Esophagus muscularis mucosa (tissue), 4 donors: ENCODE data around the gene POFUT2. TPM values are rescaled to one million over a fixed set of nuclear protein-coding genes. Genes with fewer than 3 reads are reported as not detected.

Experiments
- DNase-seq: peaks from one replicate; pipeline ENCODE4 v3.0.0-alpha.2; 2017; ENCODE audit errors: extremely low spot score
- H3K27ac ChIP-seq, 4 donors: fragments of 200-600 bp; sonication (generic); replicated peaks in 1 of 4; 1 replicate in 3 of 4; 2 replicates in 1 of 4; pipeline ENCODE4 v1.5.1; 2016 to 2019; ENCODE audit warnings: mild to moderate bottlenecking in 1 of 4
- H3K27me3 ChIP-seq, 4 donors: fragments of 200-600 bp; sonication (generic); one replicate each; pipeline versions ENCODE4 v1.5.1 to v1.6.0; 2016 to 2019
- H3K36me3 ChIP-seq, 4 donors: fragments of 200-600 bp; sonication (generic); one replicate each; pipeline ENCODE4 v1.5.1; 2016 to 2019
- H3K4me1 ChIP-seq, 4 donors: fragments of 200-600 bp; sonication (generic); one replicate each; pipeline ENCODE4 v1.5.1; 2016 to 2019
- H3K4me3 ChIP-seq, 4 donors: fragments of 200-600 bp; sonication (generic); 1 replicate in 2 of 4; 2 replicates in 2 of 4; pipeline ENCODE4 v1.5.1; 2016 to 2019; ENCODE audit warnings: mild to moderate bottlenecking in 4 of 4, moderate library complexity in 1 of 4
- H3K9me3 ChIP-seq, 4 donors: fragments of 200-600 bp; sonication (generic); 1 replicate in 3 of 4; 2 replicates in 1 of 4; pipeline ENCODE4 v1.5.1; 2016 to 2019
- EP300 ChIP-seq: sonication (generic); formaldehyde crosslinking; IDR thresholded peaks from one replicate; pipeline ENCODE4 v1.6.1; 2017; ENCODE audit warnings: antibody characterized with exemption
- POLR2A ChIP-seq: fragments of 450-650 bp; IDR thresholded peaks from one replicate; pipeline ENCODE4 v1.6.1; 2017; ENCODE audit warnings: antibody characterized with exemption, moderate library complexity, mild to moderate bottlenecking, low read depth
- POLR2AphosphoS5 ChIP-seq, 2 donors: sonication (generic); formaldehyde crosslinking; IDR thresholded peaks; one replicate each; pipeline ENCODE4 v1.6.1; 2017; ENCODE audit warnings: antibody characterized with exemption in 2 of 2
- WGBS: methylation state at CpG from one replicate; pipeline ENCODE4 v1.1.5; 2018; 5-methylcytosine and 5-hydroxymethylcytosine counted together
- intact Hi-C: fragments of 100-400 bp; cut with DNase I; formaldehyde crosslinking; loops from one replicate; pipeline ENCODE4 v1.15.1; 2023
- total RNA-seq, 4 donors: library from RNA; depleted of rRNA; stranded (reverse); fragments of >200 nt; gene quantifications; one replicate each; pipeline versions ENCODE4 v1.1.0 to v1.2.1, GENCODE V29; 2016
- TF ChIP-seq, protein P1 (sequence below), 3 experiments: fragments of 200-600 bp in 2 of 3; fragments of 450-650 bp in 1 of 3; sonication (generic) in 2 of 3; IDR thresholded peaks; one replicate each; pipeline ENCODE4 v1.5.1; 2017 to 2019; ENCODE audit warnings: antibody characterized with exemption in 3 of 3, mild to moderate bottlenecking in 2 of 3, moderate library complexity in 1 of 3

POFUT2 gene
- total RNA-seq, 4 donors from 2014 or later = 15.8 to 21.6 (median 18.7) TPM

- intact Hi-C loops = no loop called here
- Histone ChIP-seq H3K4me1 (peaks cover 6 to 34% (median 21%) of the 10 kb centered on the region in 4 donors), H3K9me3 (no peaks in the 10 kb centered on the region), H3K4me3 (no peak overlapping the region), H3K27me3 (no peaks in the 10 kb centered on the region), H3K27ac (no peak overlapping the region), H3K36me3 (no peaks in the 10 kb centered on the region)
- 100% methylated on average over 8 of the region's 16 CpGs for WGBS
- TF ChIP-seq, protein P1, sequence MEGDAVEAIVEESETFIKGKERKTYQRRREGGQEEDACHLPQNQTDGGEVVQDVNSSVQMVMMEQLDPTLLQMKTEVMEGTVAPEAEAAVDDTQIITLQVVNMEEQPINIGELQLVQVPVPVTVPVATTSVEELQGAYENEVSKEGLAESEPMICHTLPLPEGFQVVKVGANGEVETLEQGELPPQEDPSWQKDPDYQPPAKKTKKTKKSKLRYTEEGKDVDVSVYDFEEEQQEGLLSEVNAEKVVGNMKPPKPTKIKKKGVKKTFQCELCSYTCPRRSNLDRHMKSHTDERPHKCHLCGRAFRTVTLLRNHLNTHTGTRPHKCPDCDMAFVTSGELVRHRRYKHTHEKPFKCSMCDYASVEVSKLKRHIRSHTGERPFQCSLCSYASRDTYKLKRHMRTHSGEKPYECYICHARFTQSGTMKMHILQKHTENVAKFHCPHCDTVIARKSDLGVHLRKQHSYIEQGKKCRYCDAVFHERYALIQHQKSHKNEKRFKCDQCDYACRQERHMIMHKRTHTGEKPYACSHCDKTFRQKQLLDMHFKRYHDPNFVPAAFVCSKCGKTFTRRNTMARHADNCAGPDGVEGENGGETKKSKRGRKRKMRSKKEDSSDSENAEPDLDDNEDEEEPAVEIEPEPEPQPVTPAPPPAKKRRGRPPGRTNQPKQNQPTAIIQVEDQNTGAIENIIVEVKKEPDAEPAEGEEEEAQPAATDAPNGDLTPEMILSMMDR (IDR thresholded peaks at IDR 0.05) = no peak
- TF ChIP-seq POLR2AphosphoS5 (IDR thresholded peaks at IDR 0.05) (no peak), POLR2A (no peak), EP300 (no peak)
- DNase-seq = no peak
These were observed 45.4 kb upstream of the POFUT2 start for GRCh38 chr21:45332981-45333582.

- WGBS = 88% methylated on average over 4 of the region's 4 CpGs
- DNase-seq = no peak
- intact Hi-C loops = no loop called here
These were observed 44.7 kb upstream of the POFUT2 start for GRCh38 chr21:45332415-45332814.

GRCh38 chr21:45331531-45332147 lies 43.9 kb upstream of the POFUT2 start:
- WGBS = 82% methylated on average over 10 of the region's 17 CpGs
- no peak overlapping the region for H3K27ac ChIP-seq
- no peak for TF ChIP-seq EP300
- TF ChIP-seq, protein P1 (IDR thresholded peaks at IDR 0.05) = no peak
- H3K9me3 ChIP-seq = no peaks in the 10 kb centered on the region
- no peak for DNase-seq
- H3K27me3 ChIP-seq = no peaks in the 10 kb centered on the region
- H3K36me3 ChIP-seq = no peaks in the 10 kb centered on the region
- H3K4me1 ChIP-seq = peaks cover 6 to 29% (median 21%) of the 10 kb centered on the region in 4 donors
- intact Hi-C loops = no loop called here
- H3K4me3 ChIP-seq = no peak overlapping the region

More at GRCh38 chr21:45332415-45332814, 44.7 kb upstream of the POFUT2 start:
- Histone ChIP-seq H3K36me3 (no peaks in the 10 kb centered on the region), H3K4me1 (peaks cover 6 to 34% (median 21%) of the 10 kb centered on the region in 4 donors), H3K27me3 (no peaks in the 10 kb centered on the region), H3K9me3 (no peaks in the 10 kb centered on the region), H3K4me3 (no peak overlapping the region), H3K27ac (no peak overlapping the region)
- TF ChIP-seq POLR2AphosphoS5 (IDR thresholded peaks at IDR 0.05) = no peak
- no peak for TF ChIP-seq EP300
- TF ChIP-seq POLR2A = no peak

- Histone ChIP-seq H3K36me3 (no peaks in the 10 kb centered on the region), H3K4me1 (peaks cover 6 to 26% (median 22%) of the 10 kb centered on the region in 4 donors), H3K9me3 (no peaks in the 10 kb centered on the region), H3K27ac (peak overlapping the region; percentile 62 to 76 (median 70)), H3K4me3 (no peak overlapping the region), H3K27me3 (no peaks in the 10 kb centered on the region)
- DNase-seq = no peak
- 95% methylated on average over 18 of the region's 18 CpGs for WGBS
- TF ChIP-seq EP300 = no peak
- TF ChIP-seq, protein P1 (IDR thresholded peaks at IDR 0.05) = no peak
- no peak for TF ChIP-seq POLR2A
- TF ChIP-seq POLR2AphosphoS5 (IDR thresholded peaks at IDR 0.05) = no peak
- intact Hi-C loops = no loop called here
These were observed 43.2 kb upstream of the POFUT2 start for GRCh38 chr21:45330851-45331261.

GRCh38 chr21:45330075-45330781 lies 42.5 kb upstream of the POFUT2 start:
- H3K4me3 ChIP-seq = no peak overlapping the region
- TF ChIP-seq, protein P1 (IDR thresholded peaks at IDR 0.05) = no peak
- peak; percentile 9 to 28 for TF ChIP-seq POLR2AphosphoS5 (IDR thresholded peaks at IDR 0.05)
- H3K9me3 ChIP-seq = no peaks in the 10 kb centered on the region
- intact Hi-C loops = no loop called here
- no peaks in the 10 kb centered on the region for H3K27me3 ChIP-seq
- DNase-seq = no peak
- 39% methylated on average over 12 of the region's 15 CpGs for WGBS
- H3K4me1 ChIP-seq = peaks cover 6 to 33% (median 28%) of the 10 kb centered on the region in 4 donors
- H3K27ac ChIP-seq = peak overlapping the region; percentile 62 to 76 (median 70)
- no peaks in the 10 kb centered on the region for H3K36me3 ChIP-seq
